ENCODE results near the gene ISOC1.

Gene ISOC1

DNA sequence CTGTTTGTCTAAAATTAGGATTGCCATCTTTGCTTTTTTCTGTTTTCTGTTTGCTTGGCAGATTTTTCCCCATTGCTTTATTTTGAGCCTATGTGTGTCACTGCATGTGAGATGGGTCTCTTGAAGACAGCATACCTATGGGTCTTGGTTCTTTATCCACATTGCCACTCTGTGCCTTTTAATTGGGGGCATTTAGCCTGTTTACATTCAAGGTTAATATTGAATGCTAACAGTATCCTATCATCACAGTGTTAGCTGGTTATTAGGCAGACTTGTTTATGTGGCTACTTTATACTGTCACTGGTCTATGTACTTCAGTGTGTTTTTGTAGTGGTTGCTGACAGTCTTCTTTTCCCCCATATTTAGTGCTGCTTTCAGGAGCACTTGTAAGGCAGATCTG, 67.3 kb downstream of the ISOC1 start:
- DNase-seq (ENCODE audit: insufficient read length, low spot score) (no peak), FAIRE-seq (no peak)
- TF ChIP-seq PAX5 (IDR thresholded peaks at IDR 0.05; ENCODE audit: insufficient read depth, low read length, severe bottlenecking) (no peak), POU2F2 (IDR thresholded peaks at IDR 0.05; ENCODE audit: low read depth, low read length) (no peak), TAF1 (IDR thresholded peaks at IDR 0.05; ENCODE audit: low read depth, low read length) (no peak), POLR2AphosphoS5 (IDR thresholded peaks at IDR 0.05; ENCODE audit: low read depth, low read length) (no peak), POLR2A (IDR thresholded peaks at IDR 0.05; ENCODE audit: low read depth, low read length) (no peak), SPI1 (IDR thresholded peaks at IDR 0.05; ENCODE audit: low read depth, low read length) (no peak)
